Measurements from ENCODE around the gene NLRP6.

DNA sequence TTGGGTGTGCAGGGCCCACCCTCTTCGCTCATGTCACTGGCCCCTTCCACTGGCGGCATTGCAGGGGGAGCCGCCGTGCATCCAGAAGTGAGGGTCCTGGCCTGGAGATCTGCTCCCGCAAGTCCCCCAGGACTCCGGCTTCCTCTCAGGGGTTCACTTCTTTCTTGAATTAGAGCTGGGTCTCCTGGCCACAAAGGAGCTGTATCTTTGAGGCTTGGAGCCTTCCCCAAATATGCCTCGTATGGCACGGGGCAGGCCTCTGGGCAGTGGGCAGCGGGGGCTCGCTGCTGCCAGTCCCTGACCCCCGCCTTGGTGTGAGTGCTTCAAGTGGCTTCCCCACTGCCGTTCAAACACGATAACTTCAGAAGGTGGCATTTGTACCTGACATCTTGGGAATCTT, 49.8 kb downstream of the NLRP6 start:
- TF ChIP-seq, protein P1, sequence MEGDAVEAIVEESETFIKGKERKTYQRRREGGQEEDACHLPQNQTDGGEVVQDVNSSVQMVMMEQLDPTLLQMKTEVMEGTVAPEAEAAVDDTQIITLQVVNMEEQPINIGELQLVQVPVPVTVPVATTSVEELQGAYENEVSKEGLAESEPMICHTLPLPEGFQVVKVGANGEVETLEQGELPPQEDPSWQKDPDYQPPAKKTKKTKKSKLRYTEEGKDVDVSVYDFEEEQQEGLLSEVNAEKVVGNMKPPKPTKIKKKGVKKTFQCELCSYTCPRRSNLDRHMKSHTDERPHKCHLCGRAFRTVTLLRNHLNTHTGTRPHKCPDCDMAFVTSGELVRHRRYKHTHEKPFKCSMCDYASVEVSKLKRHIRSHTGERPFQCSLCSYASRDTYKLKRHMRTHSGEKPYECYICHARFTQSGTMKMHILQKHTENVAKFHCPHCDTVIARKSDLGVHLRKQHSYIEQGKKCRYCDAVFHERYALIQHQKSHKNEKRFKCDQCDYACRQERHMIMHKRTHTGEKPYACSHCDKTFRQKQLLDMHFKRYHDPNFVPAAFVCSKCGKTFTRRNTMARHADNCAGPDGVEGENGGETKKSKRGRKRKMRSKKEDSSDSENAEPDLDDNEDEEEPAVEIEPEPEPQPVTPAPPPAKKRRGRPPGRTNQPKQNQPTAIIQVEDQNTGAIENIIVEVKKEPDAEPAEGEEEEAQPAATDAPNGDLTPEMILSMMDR (IDR thresholded peaks at IDR 0.05) = no peak
- TF ChIP-seq FOSL2 (IDR thresholded peaks at IDR 0.05; ENCODE audit: borderline replicate concordance, low read depth) (no peak), GABPA (IDR thresholded peaks at IDR 0.05; ENCODE audit: low read depth) (no peak), EP300 (IDR thresholded peaks at IDR 0.05; ENCODE audit: borderline replicate concordance in 1 of 2, low read depth in 1 of 2, low read length in 1 of 2) (no peak), SIN3A (IDR thresholded peaks at IDR 0.05; ENCODE audit: borderline replicate concordance, low read depth, low read length) (no peak), TEAD4 (IDR thresholded peaks at IDR 0.05; ENCODE audit: borderline replicate concordance, insufficient read depth) (no peak), EZH2phosphoT487 (IDR thresholded peaks at IDR 0.05; ENCODE audit: borderline replicate concordance, low read depth) (no peak), RCOR1 (IDR thresholded peaks at IDR 0.05; ENCODE audit: low read length) (no peak), TAF1 (IDR thresholded peaks at IDR 0.05; ENCODE audit: borderline replicate concordance, low read depth, low read length) (no peak)
- TF ChIP-seq, protein P2, sequence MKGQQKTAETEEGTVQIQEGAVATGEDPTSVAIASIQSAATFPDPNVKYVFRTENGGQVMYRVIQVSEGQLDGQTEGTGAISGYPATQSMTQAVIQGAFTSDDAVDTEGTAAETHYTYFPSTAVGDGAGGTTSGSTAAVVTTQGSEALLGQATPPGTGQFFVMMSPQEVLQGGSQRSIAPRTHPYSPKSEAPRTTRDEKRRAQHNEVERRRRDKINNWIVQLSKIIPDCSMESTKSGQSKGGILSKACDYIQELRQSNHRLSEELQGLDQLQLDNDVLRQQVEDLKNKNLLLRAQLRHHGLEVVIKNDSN (IDR thresholded peaks at IDR 0.05; ENCODE audit: borderline replicate concordance, low read depth) = no peak
- TF ChIP-seq, protein P3, sequence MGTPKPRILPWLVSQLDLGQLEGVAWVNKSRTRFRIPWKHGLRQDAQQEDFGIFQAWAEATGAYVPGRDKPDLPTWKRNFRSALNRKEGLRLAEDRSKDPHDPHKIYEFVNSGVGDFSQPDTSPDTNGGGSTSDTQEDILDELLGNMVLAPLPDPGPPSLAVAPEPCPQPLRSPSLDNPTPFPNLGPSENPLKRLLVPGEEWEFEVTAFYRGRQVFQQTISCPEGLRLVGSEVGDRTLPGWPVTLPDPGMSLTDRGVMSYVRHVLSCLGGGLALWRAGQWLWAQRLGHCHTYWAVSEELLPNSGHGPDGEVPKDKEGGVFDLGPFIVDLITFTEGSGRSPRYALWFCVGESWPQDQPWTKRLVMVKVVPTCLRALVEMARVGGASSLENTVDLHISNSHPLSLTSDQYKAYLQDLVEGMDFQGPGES (IDR thresholded peaks at IDR 0.05; ENCODE audit: low read depth, low read length) = no peak

Measured in SK-N-SH (cell line).